Measurements from ENCODE around the gene MATN4. TPM values are rescaled to one million over a fixed set of nuclear protein-coding genes. Genes with fewer than 3 reads are reported as not detected.
A peak's percentile ranks its signal among the peaks of the same experiment; 100 is the strongest.

Gene MATN4
- total RNA-seq, 1 experiment from 2014 or later, result 1.9 TPM

- peak; percentile 96 for ATAC-seq
- H3K4me3 Mint-ChIP-seq, result no peak overlapping the region
- peaks cover 12% of the 10 kb centered on the region for H3K4me1 Mint-ChIP-seq
- H3K27me3 Mint-ChIP-seq (ENCODE audit: low read depth), result peaks cover 10% of the 10 kb centered on the region
- H3K27ac Mint-ChIP-seq, result no peak overlapping the region
- no peaks in the 10 kb centered on the region for H3K9me3 Mint-ChIP-seq
- TF ChIP-seq ZNF317 (CRISPR knock-in tag; IDR thresholded peaks at IDR 0.05; ENCODE audit: borderline replicate concordance, low read depth) (no peak), ZNF263 (CRISPR knock-in tag; IDR thresholded peaks at IDR 0.05; ENCODE audit: low read depth) (no peak), FOXJ3 (CRISPR knock-in tag; IDR thresholded peaks at IDR 0.05; ENCODE audit: borderline replicate concordance) (no peak)
- TF ChIP-seq, protein P1, sequence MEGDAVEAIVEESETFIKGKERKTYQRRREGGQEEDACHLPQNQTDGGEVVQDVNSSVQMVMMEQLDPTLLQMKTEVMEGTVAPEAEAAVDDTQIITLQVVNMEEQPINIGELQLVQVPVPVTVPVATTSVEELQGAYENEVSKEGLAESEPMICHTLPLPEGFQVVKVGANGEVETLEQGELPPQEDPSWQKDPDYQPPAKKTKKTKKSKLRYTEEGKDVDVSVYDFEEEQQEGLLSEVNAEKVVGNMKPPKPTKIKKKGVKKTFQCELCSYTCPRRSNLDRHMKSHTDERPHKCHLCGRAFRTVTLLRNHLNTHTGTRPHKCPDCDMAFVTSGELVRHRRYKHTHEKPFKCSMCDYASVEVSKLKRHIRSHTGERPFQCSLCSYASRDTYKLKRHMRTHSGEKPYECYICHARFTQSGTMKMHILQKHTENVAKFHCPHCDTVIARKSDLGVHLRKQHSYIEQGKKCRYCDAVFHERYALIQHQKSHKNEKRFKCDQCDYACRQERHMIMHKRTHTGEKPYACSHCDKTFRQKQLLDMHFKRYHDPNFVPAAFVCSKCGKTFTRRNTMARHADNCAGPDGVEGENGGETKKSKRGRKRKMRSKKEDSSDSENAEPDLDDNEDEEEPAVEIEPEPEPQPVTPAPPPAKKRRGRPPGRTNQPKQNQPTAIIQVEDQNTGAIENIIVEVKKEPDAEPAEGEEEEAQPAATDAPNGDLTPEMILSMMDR (IDR thresholded peaks at IDR 0.05), result peak; percentile 38; the same call in 1 of the 2 replicates
- peaks cover 3% of the 10 kb centered on the region for H3K36me3 Mint-ChIP-seq
- peak; percentile 82 for DNase-seq (ENCODE audit: low spot score)
- ChIA-PET CTCF (interaction anchor here (0.5 to 5.8 kb wide), 36 partner anchors 8 to 470 kb away, joined by 3 to 154 read pairs (median 4); partner anchors contain the start of genes SYS1 and WFDC5), POLR2A (interaction anchor here (0.6 to 1.2 kb wide), 3 partner anchors 11 to 289 kb away, joined by 3 to 7 read pairs (median 6); no protein-coding TSS in a partner anchor)
Observed at GRCh38 chr20:45300961-45301360, 7.1 kb downstream of the MATN4 start.

DNA sequence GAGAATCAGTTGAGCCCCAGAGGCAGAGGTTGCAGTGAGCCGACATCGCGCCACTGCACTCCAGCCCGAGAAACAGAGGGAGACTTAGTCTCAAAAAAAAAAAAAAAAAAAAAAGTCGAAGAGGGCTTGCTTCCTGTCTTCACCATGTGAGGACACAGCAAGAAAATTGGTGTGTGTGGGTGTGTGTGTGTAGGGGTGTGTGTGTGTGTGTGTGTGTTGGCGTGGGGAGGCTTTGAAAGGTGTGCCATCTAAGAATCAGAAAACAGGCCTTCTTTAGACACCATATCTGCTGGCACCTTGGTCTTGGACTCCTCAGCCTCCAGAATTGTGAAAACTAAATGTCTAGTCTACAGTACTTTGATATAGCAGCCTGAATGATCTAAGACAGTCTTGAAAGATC lies 8.3 kb downstream of the MATN4 start:
- no peak overlapping the region for H3K4me3 Mint-ChIP-seq
- no peak for ATAC-seq
- no peak for DNase-seq (ENCODE audit: low spot score)
- H3K4me1 Mint-ChIP-seq, result peaks cover 8% of the 10 kb centered on the region; the same call in 1 of the 2 replicates
- peaks cover 16% of the 10 kb centered on the region for H3K27me3 Mint-ChIP-seq (ENCODE audit: low read depth)
- H3K9me3 Mint-ChIP-seq, result peaks cover 5% of the 10 kb centered on the region
- no peak for TF ChIP-seq JUN (CRISPR knock-in tag; IDR thresholded peaks at IDR 0.05)
- TF ChIP-seq TEAD1 (CRISPR knock-in tag; IDR thresholded peaks at IDR 0.05), result no peak
- TF ChIP-seq, protein P2, sequence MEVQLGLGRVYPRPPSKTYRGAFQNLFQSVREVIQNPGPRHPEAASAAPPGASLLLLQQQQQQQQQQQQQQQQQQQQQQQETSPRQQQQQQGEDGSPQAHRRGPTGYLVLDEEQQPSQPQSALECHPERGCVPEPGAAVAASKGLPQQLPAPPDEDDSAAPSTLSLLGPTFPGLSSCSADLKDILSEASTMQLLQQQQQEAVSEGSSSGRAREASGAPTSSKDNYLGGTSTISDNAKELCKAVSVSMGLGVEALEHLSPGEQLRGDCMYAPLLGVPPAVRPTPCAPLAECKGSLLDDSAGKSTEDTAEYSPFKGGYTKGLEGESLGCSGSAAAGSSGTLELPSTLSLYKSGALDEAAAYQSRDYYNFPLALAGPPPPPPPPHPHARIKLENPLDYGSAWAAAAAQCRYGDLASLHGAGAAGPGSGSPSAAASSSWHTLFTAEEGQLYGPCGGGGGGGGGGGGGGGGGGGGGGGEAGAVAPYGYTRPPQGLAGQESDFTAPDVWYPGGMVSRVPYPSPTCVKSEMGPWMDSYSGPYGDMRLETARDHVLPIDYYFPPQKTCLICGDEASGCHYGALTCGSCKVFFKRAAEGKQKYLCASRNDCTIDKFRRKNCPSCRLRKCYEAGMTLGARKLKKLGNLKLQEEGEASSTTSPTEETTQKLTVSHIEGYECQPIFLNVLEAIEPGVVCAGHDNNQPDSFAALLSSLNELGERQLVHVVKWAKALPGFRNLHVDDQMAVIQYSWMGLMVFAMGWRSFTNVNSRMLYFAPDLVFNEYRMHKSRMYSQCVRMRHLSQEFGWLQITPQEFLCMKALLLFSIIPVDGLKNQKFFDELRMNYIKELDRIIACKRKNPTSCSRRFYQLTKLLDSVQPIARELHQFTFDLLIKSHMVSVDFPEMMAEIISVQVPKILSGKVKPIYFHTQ (CRISPR knock-in tag; IDR thresholded peaks at IDR 0.05), result no peak
- TF ChIP-seq ELF4 (CRISPR knock-in tag; IDR thresholded peaks at IDR 0.05; ENCODE audit: low read depth), result no peak
- no peak for TF ChIP-seq GRHL2 (CRISPR knock-in tag; IDR thresholded peaks at IDR 0.05; ENCODE audit: insufficient replicate concordance, severe bottlenecking)
- TF ChIP-seq, protein P3, sequence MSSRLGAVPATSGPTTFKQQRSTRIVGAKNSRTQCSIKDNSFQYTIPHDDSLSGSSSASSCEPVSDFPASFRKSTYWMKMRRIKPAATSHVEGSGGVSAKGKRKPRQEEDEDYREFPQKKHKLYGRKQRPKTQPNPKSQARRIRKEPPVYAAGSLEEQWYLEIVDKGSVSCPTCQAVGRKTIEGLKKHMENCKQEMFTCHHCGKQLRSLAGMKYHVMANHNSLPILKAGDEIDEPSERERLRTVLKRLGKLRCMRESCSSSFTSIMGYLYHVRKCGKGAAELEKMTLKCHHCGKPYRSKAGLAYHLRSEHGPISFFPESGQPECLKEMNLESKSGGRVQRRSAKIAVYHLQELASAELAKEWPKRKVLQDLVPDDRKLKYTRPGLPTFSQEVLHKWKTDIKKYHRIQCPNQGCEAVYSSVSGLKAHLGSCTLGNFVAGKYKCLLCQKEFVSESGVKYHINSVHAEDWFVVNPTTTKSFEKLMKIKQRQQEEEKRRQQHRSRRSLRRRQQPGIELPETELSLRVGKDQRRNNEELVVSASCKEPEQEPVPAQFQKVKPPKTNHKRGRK (CRISPR knock-in tag; IDR thresholded peaks at IDR 0.05; ENCODE audit: borderline replicate concordance), result no peak
- no peak for TF ChIP-seq E2F4 (CRISPR knock-in tag; IDR thresholded peaks at IDR 0.05; ENCODE audit: borderline replicate concordance, low read depth)
- TF ChIP-seq ATF3 (CRISPR knock-in tag; conservative IDR thresholded peaks at IDR 0.05), result no peak
- TF ChIP-seq, protein P1 (IDR thresholded peaks at IDR 0.05), result no peak
- no peak for TF ChIP-seq MLX (CRISPR knock-in tag; IDR thresholded peaks at IDR 0.05)
- TF ChIP-seq ZBTB21 (CRISPR knock-in tag; IDR thresholded peaks at IDR 0.05; ENCODE audit: borderline replicate concordance), result no peak
- no peak for TF ChIP-seq TCF7 (CRISPR knock-in tag; IDR thresholded peaks at IDR 0.05; ENCODE audit: low read depth)
- ChIA-PET CTCF (no interaction called here), POLR2A (no interaction called here)
- H3K27ac Mint-ChIP-seq, result no peak overlapping the region
- H3K36me3 Mint-ChIP-seq, result peaks cover 8% of the 10 kb centered on the region

Data from WTC11 (cell line).